ENCODE data around the gene ADAM12.

Gene ADAM12

DNA sequence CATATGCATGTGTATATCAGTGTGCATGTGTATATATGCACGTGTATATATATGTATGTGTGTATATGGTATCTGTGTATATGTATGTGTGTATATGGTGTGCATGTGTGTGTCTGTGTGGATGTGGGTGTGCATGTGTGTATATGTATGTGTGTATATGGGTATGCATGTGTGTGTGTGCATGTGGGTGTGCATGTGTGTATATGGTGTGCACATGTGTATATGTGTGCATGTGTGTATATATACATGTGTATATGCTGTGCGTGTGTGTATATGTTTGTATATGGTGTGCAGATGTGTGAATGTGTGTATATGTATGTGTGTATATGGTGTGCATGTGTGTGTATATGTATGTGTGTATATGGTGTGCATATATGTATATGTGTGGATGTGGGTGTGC is 245.2 kb downstream of the ADAM12 start:
- no peak for DNase-seq (ENCODE audit: low spot score)

GRCh38 chr10:126140746-126141273 is 247.5 kb downstream of the ADAM12 start:
- no peak for DNase-seq (ENCODE audit: low spot score)

DNA sequence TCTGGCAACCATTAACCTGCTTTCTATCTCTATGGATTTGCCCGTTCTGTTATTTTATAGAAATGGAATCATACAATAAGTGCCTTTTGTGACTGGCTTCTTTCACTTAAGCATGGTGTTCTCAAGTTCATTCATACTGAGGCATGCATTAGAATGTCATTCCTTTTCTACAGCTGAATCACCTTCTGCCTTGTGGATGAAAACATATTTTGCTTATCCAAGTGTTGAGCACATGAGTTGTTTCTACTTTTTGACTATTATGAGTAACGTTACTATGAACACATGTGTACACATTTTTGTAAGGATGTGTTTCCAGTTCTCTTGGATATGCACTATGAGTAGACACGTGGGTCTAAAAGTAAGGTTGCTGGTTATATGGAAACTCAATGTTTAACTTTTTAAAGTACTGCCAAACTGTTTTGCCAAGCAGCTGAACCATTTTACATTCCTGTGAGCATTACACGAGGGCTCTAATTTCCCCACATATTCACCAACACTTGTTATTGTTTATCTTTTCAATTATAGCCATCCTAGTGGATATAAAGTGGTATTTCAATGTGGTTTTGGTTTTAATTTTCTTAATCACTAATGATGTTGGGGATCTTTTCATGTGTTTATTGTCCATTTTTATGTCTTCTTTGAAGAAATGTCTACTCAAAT is 250.6 kb downstream of the ADAM12 start:
- no peak for DNase-seq (ENCODE audit: low spot score)

GRCh38 chr10:126135941-126136595 is 252.2 kb downstream of the ADAM12 start:
- peak; percentile 46 for DNase-seq (ENCODE audit: low spot score)

- no peak for DNase-seq (ENCODE audit: low spot score)
Observed at GRCh38 chr10:126135177-126135576, 253.1 kb downstream of the ADAM12 start.

GRCh38 chr10:126133906-126134656 is 254.2 kb downstream of the ADAM12 start:
- no peak for DNase-seq (ENCODE audit: low spot score)

- DNase-seq (ENCODE audit: low spot score) = no peak
Observed at GRCh38 chr10:126133082-126133620, 255.1 kb downstream of the ADAM12 start.

- DNase-seq (ENCODE audit: low spot score) = no peak
Observed at GRCh38 chr10:126131341-126131740, 256.9 kb downstream of the ADAM12 start.

DNA sequence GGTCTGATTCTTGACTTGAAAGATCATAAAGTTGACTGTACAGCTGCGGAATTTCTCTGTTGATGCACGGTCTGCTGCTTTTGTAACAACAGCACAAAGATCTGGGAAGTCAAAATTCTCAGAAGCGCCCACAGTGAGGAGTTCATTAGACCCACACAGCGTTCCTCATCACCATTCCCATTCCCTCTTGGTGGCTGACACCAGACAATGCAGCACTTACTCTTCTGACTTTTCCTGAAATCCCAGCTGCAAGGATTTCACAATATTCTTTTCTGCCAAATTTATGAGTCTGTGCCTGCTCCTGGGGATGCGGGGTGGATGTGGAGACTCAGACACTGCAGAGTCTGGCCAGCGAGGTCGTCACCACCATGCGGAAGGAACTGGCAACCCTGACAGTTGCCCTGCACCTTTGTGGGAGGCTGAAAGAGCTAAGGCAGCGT is 258.0 kb downstream of the ADAM12 start:
- no peak for DNase-seq (ENCODE audit: low spot score)

DNA sequence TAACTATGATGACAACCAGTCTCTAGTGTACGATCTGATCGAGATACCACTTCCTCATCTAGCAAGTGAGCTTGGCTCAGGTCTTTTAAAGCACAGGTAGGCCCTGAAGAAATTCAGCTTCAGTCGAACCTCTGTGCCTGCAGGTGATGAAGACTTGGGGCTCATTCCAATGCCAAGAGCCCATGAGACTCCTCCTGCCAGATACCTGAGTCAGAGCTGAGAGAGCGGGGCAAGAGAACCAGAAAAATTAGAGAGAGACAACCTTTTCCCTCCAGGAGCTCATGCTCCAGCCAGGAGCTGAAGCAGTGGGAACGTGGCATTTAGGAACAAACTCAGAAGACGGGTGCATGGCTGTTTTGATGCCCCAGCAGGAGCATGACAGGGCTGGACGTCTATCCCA is 259.3 kb downstream of the ADAM12 start:
- DNase-seq (ENCODE audit: low spot score) = no peak

- no peak for DNase-seq (ENCODE audit: low spot score)
Observed at GRCh38 chr10:126128581-126128980, 259.7 kb downstream of the ADAM12 start.

- DNase-seq (ENCODE audit: low spot score) = no peak
Observed at GRCh38 chr10:126127481-126128029, 260.7 kb downstream of the ADAM12 start.

GRCh38 chr10:126126866-126127265 is 261.4 kb downstream of the ADAM12 start:
- no peak for DNase-seq (ENCODE audit: low spot score)

DNA sequence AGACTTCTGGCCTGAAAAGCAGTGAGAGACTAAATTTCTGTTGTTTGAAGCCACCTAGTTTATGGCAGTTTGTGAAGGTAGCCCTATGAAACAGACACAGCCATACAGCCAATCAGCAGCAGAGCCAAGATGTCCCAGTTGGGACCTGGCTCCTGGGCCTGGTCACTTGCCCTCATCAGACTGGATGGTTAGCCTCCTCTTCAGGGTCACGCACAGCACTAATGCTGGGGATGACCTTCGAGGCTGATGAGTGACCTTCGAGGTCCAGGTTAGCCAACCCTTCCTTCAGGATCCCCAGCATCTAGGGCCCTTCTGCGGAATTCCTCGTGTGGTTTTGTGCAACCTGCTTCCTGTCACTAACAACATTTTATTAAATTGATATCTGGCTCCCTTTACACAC is 262.3 kb downstream of the ADAM12 start:
- DNase-seq (ENCODE audit: low spot score) = no peak

GRCh38 chr10:126124668-126125349 is 263.5 kb downstream of the ADAM12 start:
- no peak for DNase-seq (ENCODE audit: low spot score)

- DNase-seq (ENCODE audit: low spot score) = no peak
Observed at GRCh38 chr10:126124046-126124445, 264.2 kb downstream of the ADAM12 start.

DNA sequence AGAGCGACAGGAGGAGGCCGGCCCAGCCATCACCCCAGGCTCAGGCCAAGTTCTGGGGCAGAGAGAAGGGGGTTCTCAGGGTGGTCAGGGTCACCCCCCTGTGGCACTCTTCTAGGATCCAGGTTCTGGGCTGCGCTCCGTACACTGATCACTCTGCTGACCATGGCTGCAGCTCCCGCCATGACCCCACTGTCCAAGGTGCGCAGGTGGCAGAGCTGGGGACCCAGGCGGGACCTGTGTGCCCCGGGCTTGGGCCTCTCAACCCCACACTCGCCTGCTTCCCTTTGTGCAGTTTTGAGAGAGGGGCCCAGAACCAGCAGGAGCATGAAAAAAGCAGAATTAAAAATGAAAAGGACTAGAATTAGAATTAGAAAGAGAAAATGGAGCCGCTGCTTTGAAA is 264.8 kb downstream of the ADAM12 start:
- DNase-seq (ENCODE audit: low spot score) = no peak

DNA sequence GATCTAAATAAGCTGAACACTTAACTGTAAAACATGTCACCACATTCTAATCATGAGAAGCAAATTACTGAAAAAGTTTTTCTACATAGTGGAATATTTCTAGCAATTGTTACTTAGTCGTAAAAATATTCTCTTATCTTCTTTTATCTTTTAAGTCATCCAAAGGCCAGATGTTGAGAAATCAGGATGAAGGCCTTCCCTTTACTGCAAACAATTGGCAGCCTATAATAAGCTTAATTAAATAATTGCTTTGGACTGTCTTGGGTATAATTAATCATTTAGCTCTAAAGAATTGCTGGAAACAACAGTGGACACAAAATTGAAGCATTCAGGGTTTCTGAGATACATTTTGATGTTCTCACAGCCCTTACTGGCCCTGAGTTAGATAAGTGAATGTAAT is 265.4 kb downstream of the ADAM12 start:
- DNase-seq (ENCODE audit: low spot score) = no peak

GRCh38 chr10:126119599-126119998 is 268.7 kb downstream of the ADAM12 start:
- DNase-seq (ENCODE audit: low spot score) = no peak

DNA sequence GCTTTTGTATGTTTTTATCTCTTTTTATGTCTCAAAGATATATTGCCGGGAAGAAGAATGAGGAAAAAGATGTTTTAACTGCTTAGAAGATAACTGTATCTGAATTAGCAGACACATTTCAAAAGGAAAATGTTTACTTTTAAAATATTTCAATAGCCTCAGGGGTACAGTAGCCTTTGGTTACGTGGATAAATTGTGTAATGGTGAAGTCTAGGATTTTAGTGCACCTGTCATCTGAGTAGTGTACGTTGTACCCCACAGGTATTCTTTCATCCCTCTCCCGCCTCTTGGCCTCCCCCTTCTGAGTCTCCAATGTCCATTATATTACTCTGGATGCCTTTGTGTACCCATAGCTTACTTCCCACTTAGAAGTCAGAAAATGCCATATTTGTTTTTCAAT is 269.8 kb downstream of the ADAM12 start:
- no peak for DNase-seq (ENCODE audit: low spot score)

DNA sequence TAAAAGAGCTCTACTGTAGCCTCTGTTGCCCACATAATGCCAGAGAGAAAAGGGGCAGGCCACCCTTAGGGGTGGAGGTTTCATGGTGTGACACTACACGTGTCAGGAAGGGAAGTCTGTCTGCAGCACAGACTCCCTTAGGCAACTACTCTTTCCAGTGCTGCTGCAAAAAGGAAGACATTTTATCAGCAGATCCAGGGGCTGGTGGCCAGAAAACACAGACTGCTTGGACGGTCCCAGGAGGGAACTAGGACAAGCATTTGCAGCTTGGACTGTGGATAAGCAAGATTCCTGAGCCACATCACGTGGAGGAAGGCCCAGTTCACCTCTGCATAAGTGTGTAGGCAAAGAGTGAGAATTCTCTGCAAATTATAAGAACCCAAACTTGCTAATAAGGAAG is 271.1 kb downstream of the ADAM12 start:
- no peak for DNase-seq (ENCODE audit: low spot score)

DNA sequence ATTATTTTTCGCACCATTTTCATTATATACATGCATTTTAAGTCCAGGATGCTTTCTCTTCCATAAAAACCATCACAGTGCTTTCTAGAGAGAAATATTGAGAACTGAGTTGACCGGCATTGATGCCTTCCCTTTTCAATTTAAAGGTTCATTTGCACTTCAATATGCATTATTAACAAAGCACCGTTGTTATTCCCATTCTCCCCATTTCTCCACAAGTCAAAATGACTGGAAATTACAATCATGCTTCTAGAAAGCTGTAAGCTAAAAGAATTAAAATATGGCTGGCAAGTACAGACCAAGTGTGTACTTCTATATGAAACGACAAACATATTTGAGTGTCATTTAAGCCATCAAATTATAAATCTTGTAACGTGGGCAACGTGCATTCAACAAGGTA is 272.4 kb downstream of the ADAM12 start:
- no peak for DNase-seq (ENCODE audit: low spot score)
